ENCODE data around the gene RDH14.

Gene RDH14, protein sequence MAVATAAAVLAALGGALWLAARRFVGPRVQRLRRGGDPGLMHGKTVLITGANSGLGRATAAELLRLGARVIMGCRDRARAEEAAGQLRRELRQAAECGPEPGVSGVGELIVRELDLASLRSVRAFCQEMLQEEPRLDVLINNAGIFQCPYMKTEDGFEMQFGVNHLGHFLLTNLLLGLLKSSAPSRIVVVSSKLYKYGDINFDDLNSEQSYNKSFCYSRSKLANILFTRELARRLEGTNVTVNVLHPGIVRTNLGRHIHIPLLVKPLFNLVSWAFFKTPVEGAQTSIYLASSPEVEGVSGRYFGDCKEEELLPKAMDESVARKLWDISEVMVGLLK

DNA sequence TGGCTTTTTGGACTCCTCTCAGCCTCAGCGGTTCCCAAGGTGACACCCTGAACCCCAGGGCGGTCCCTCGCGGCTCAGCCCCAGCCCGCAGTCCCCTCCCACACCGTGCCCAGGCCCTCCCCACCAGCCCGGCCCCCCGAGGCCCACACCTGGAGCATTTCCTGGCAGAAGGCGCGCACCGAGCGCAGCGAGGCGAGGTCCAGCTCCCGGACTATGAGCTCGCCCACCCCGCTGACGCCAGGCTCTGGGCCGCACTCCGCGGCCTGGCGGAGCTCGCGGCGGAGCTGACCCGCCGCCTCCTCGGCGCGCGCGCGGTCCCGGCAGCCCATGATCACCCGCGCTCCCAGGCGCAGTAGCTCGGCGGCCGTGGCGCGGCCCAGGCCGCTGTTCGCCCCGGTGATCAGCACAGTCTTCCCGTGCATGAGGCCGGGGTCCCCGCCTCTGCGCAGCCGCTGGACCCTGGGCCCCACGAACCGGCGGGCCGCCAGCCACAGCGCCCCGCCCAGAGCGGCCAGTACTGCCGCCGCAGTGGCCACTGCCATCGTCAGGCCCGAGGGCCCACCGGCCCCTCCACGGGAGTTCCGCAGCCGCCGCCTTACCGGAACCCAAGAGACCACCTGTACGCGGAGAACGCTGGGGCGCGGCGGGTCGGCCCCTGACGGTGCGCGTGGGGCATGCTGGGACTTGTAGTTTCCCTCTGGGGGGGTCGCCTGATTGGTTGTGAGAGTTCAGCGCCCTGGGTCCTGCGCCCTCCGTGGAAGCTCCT is at the start of gene RDH14:
Gene RDH14, minus strand, starts transcription at position 623 of the 766 bp plus-strand sequence. Its CDS starts 81 bp downstream, at position 542.
- DNase-seq (ENCODE audit: low read depth in 2 of 3, low spot score in 2 of 3) = peak; percentile 76 to 87 (median 79)

GRCh38 chr2:18610090-18610489 is 49.6 kb upstream of the RDH14 start:
- no peak for DNase-seq (ENCODE audit: low read depth in 2 of 3, low spot score in 2 of 3)

DNA sequence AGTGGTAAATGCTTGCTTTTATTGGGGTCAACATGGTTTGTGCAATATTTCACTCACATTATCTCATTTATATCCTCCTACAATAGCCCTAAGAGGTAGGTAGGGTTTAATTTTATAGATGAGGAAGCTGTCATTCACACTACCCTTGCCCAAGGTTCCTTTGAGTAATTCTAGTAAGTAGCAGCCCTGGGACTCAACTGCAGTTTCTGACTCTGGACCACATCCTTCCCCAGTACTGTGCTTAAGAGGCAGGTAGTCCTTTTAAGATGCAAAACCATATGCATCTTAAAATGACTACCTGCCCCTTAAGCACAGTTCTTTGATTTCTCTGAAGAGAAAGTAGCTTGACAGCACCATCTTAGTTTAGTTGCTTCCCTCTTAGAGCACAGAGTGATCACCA is 44.7 kb upstream of the RDH14 start:
- DNase-seq (ENCODE audit: low read depth in 2 of 3, low spot score in 2 of 3) = no peak

GRCh38 chr2:18604531-18604885 is 44.1 kb upstream of the RDH14 start:
- DNase-seq (ENCODE audit: low read depth in 2 of 3, low spot score in 2 of 3) = no peak

DNA sequence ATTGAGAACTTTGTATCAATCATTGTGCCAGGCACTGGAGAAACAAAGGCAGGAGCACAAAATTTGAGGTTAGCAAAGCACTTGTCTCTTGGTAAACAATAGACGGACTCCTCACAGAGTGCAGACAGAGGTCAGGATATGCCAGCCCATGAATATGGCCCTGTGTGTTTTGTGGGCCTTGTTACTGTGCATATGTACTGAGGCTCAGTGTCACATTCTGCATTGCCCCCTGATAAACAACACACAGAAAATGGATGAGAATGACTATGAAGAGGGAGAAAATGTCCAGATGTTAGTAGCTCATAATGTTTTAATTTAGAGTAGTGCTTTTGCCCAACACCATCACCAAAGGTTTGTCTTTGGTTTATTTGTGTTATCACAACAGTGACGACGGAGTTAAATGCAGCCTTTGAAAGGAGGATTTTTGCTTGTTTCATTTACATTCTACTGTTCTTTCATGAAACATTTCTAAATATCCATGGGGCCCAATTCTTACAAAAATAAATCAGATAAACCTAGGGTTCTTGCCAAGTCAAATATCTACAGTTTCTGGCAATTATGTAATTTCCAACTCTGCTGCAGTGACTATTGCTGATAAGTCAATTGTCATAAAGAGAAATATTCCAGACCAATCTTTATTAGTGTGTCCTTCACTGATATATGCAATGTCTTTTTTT is 43.5 kb upstream of the RDH14 start:
- no peak for DNase-seq (ENCODE audit: low read depth in 2 of 3, low spot score in 2 of 3)

- no peak for DNase-seq (ENCODE audit: low read depth in 2 of 3, low spot score in 2 of 3)
Observed at GRCh38 chr2:18602298-18602697, 41.8 kb upstream of the RDH14 start.

- DNase-seq (ENCODE audit: low read depth in 2 of 3, low spot score in 2 of 3) = no peak
Observed at GRCh38 chr2:18600255-18600613, 39.8 kb upstream of the RDH14 start.

DNA sequence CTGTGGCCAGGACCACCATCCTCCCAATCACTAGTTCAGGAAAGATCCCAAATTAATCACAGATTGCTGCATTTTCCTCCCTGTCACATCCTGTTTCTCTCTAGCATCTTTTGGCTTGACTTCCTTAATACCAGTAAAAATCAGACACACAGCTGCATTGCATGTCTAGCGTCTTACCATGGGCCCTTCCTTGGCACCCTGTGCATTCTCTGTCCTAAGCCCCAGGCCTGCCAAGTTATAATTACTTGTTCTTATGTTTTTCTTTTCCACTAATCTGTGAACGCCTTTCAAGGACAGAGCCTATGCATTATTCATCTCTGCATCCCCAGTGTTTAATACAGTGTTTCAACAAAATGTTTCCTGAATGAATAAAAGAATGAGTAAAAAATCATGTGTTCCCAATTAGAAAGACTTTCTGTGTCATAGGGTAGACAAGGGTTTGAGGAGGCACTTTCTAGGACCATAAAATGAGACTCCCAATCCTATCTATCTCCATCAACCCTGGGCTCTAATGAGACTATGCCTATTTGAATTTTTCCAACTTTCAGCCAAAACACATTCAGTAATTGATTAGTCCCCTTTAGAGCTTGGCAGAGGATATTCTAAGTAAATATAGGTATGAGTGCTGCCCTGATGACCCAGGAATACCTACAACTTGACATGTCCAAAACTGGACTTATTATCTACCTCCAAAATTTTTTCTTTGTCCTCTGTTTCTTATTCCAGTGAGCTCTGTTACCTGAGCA is 39.2 kb upstream of the RDH14 start:
- no peak for DNase-seq (ENCODE audit: low read depth in 2 of 3, low spot score in 2 of 3)

GRCh38 chr2:18598848-18599484 is 38.5 kb upstream of the RDH14 start:
- DNase-seq (ENCODE audit: low read depth in 2 of 3, low spot score in 2 of 3) = no peak

DNA sequence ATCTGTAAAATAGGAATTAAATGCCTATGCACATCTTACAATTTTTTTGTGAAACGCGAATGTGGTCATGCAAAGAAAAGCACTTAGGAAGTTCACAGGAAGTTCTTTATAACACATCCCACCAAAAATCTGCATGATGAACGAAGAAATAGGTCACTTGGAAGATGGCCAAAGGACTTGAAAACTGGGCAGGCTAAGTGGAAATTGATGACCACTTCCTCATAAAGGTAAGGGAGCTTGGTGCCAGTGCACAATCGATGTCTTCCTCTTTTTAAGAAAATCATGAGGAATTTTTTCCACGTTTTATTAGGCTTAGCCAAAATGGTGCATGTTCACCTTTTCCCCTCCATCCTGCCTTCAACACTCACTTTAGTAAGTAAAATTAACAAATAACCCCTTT is 37.2 kb upstream of the RDH14 start:
- no peak for DNase-seq (ENCODE audit: low read depth in 2 of 3, low spot score in 2 of 3)

GRCh38 chr2:18596993-18597392 is 36.5 kb upstream of the RDH14 start:
- no peak for DNase-seq (ENCODE audit: low read depth in 2 of 3, low spot score in 2 of 3)

DNA sequence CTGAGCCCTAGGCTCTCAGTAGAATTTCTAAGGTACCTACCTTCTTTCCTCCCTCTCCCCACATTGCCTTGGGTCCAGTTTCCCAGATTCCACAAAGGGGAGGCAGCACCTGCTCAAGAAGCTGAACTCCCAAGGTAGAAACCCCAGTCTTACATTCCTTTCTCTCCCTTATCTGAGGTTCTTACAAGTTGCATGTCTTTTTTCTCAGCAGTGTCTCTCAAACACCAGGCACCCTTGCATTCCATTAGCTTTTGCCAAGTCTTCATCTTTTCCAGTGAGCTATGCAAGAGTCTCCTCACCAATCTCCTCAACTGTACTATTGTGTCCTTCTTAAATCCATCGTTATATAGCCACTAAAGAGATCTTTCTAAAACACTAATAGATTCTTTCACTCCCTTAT is 33.0 kb upstream of the RDH14 start:
- DNase-seq (ENCODE audit: low read depth in 2 of 3, low spot score in 2 of 3) = no peak

DNA sequence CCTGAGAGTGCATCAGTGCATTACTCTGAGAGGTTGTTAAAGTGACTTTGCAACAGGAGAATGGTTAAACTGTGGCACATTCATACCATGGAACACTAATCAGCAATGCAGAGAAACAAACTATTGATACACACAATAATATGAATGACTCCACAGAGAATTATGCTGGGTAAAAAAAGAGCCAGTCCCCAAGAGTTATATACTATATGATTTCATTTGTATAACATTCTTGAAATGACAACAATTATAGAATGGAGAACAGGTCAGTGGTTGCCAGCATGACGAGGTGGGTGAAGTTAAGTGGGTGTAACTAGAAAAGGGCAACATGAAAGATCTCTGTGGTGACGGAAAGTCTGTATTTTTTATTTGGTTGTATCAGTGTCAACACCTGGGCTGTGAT is 31.9 kb upstream of the RDH14 start:
- DNase-seq (ENCODE audit: low read depth in 2 of 3, low spot score in 2 of 3) = no peak

DNA sequence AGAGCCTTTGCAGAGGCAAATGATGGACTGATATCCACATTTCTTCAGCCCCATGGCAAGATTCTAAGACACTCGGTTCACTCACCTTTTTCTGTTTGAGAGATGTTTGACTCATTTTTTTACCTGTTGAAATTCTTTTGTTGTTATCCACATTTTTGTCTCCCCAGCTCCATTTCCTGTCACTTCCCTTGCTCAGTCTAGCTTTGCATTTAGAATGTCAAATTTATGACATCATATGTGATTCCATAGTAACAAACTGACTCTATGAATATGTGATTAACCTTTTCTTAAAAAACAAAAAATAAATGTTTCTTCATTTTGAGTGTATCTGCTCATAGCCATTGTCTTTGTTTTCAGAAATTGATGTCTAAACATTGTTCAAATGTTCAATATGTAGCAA is 28.9 kb upstream of the RDH14 start, which contains the start of gene NT5C1B:
Gene NT5C1B, minus strand, starts transcription at position 216 of the 400 bp plus-strand sequence. Its CDS starts 101 bp downstream, at position 115.
- no peak for DNase-seq (ENCODE audit: low read depth in 2 of 3, low spot score in 2 of 3)

GRCh38 chr2:18588802-18589201 is 28.3 kb upstream of the RDH14 start:
- DNase-seq (ENCODE audit: low read depth in 2 of 3, low spot score in 2 of 3) = no peak

DNA sequence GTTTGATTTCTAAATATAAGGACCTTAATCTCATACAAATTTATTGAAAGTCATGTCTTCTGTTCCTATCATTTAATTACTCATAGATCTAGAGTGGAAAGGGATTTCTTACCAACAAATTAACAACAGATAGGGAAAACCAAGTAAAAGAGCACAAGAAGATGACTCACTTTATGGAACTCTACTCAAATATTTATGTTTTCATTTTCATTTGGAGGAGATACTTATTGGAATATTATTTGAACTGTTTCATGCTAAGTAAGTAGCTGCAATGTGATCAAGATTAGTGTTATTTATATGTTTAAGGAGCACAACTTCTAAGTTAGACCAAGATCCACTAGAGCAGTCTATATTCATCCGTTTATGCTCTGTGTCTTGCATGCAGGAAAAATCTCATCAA is 27.6 kb upstream of the RDH14 start:
- no peak for DNase-seq (ENCODE audit: low read depth in 2 of 3, low spot score in 2 of 3)

GRCh38 chr2:18585526-18585925 is 25.1 kb upstream of the RDH14 start:
- no peak for DNase-seq (ENCODE audit: low read depth in 2 of 3, low spot score in 2 of 3)

DNA sequence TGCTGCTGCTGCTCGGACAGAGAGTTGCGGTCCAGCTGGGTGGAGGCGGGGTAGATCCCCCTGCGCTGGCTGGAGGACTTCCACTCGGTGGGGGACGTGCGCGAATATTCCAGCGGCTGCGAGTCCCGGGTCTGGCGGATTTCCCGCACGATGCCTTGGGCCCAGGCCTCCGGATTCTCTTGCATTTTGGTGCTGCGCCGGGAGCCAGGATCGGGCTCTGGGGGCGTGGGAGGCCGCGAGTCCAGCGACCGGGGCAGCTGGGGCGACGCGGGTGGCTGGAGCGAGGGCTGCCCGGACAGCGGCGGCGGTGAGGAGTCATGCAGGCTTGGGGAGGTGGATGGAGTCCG is 24.1 kb upstream of the RDH14 start:
- no peak for DNase-seq (ENCODE audit: low read depth in 2 of 3, low spot score in 2 of 3)

DNA sequence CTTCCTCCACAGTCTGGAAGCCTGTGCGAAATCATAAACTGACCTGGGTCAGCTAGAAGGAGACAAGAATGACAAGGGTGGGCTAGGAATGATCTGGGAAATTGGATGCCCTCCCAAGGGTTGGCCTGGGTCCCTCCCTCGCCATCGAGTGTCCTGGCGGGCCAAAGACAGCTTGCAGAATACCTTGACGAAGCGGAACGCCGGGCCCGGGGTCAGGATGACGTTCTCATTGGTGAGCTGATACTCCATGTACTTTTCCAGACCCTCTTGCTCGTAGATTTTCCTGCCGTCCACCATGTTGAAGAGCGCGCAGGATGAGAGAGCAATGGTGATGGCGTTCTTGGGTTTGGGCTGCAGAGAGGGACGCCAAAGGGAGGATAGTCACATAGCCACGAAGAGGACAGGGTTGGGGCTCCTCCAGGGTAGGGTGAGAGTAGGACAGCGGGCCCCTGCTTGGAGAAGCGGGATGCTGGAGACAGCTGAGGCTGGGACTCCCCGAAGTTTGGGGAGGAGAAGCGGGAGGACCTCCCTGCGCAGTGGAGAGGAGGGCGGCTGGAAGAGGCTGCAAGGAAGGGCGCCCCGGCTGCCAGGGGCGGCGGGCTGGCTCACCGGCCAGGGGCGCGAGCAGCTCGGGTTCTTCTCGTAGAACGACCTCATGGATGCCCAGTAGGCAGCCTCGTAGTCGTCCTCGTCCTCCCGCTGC is 23.6 kb upstream of the RDH14 start:
- DNase-seq (ENCODE audit: low read depth in 2 of 3, low spot score in 2 of 3) = no peak

DNA sequence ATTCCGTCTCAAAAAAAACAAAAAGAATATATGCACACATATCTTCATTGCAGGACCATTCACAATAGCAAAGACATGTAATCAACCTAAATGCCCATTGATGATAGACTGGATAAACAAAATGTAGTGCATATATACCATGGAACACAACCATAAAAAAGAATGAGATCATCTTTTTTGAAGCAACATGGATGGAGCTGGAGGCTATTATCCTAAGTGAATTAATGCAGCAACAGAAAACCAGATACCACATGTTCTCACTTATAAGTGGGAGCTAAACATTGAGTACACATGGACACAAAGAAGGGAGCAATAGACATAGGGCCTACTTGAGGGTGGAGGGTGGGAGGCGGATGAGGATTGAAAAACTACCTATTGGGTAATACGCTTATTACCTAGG is 20.2 kb upstream of the RDH14 start:
- DNase-seq (ENCODE audit: low read depth in 2 of 3, low spot score in 2 of 3) = no peak

Measured in activated CD8-positive, alpha-beta memory T cell treated with anti-CD3 and anti-CD28 coated beads for 48 hours (primary cell).